CD4-positive, alpha-beta T cell treated with Interleukin-17A for 1 hour (primary cell): ENCODE measurements around the gene TPK1.
"Not testable (repeated sequence)": the region's sequence is repeated elsewhere in the genome, so short reads cannot be mapped to it uniquely, and the experiment has no call there.

ENCODE experiments used
- DNase-seq: peaks from one replicate; pipeline ENCODE4 v3.0.0-alpha.2; 2020

TPK1 gene

DNA sequence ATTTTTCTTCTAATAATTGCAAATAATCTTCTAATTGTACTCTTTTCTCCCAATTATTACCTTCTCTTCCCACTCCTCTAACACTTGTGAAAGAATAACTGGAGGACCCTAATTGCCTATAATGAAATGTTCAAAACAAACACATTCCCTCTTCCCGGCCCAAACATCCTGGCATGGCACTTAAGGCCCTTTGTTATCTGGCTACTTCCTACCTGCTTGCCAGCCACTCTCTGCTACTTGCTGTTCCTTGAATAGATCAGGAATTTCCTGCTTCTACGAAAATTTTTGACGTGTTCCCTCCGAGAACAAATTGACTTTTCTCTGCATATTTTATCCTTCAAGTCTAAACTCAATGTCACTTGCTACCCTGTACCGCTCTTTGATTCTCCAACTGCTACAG lies 376.2 kb downstream of the TPK1 start:
- no peak for DNase-seq

GRCh38 chr7:144455040-144455404 lies 380.8 kb downstream of the TPK1 start:
- no peak for DNase-seq

GRCh38 chr7:144454256-144455039 lies 381.4 kb downstream of the TPK1 start:
- DNase-seq: no peak

- no peak for DNase-seq
Observed at GRCh38 chr7:144452064-144452463, 383.8 kb downstream of the TPK1 start.

GRCh38 chr7:144445590-144445989 lies 390.3 kb downstream of the TPK1 start:
- no peak for DNase-seq

DNA sequence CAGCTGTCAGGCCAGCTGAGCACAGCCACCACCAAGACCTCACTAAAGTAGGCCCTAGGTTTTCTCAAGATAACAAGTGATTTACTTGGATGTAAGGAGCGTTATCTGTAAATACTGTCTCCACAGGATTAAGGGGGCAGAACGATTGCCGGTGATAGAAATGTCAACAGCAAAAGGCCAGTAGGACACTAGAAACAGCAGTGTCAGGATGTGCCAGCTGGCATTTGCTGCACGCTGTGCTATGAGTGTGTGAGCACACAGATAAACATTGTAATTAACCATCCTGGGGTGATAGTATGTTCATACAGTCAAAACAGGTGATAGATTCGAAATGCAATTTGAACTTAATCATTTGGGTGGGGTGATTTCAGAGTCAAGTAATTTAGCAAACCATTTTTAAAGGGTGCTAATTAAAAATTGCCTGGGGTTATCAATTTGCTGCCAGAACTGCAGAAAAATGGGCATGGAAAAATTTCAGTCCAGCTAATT lies 396.1 kb downstream of the TPK1 start:
- no peak for DNase-seq

- no peak for DNase-seq
Observed at GRCh38 chr7:144438759-144439158, 397.1 kb downstream of the TPK1 start.

GRCh38 chr7:144437370-144438191 lies 398.3 kb downstream of the TPK1 start:
- peak; percentile 47 for DNase-seq

DNA sequence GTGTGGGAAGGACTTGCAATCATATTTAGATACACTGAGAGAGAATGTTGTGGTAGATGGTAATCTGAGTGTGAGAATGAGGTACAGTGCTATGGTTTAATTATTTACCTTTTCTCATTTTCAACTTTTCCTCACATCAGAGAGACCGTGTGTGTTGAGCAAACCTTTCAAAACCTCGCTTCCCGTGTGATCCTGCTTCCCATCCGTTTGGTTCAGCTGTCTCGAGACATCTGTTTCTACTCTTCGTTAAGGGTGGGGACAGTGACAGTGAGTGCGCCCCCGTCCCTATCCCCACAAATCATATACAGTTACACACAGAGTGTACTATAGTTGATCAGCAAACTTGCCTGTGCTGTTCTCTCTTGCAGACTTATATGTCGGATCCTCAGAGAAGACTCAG lies 399.4 kb downstream of the TPK1 start:
- DNase-seq: no peak

- DNase-seq: no peak
Observed at GRCh38 chr7:144428431-144428830, 407.4 kb downstream of the TPK1 start.

- DNase-seq: not testable (repeated sequence)
Observed at GRCh38 chr7:144427539-144427938, 408.3 kb downstream of the TPK1 start.

GRCh38 chr7:144418931-144419330 lies 416.9 kb downstream of the TPK1 start:
- not testable (repeated sequence) for DNase-seq

- no peak for DNase-seq
Observed at GRCh38 chr7:144416341-144416740, 419.5 kb downstream of the TPK1 start.

DNA sequence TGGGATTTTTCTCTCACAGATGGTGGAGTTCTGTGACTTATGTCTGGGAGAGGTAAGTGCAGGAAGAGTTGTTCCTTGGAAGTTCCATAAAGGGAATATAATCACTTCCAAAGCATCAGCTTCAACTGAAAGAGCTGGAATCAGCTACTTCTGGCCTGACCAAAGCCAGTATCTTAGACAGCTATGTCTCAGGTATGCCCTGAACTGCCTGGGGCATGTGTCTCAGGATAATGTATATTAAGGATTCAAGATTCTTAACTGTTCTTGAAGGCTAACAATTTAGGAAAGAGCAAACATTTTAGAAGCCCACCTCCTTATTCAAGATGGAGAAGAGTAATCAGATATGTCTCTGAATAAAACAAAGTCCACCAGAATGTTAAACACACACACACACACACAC lies 420.0 kb downstream of the TPK1 start:
- DNase-seq: no peak

DNA sequence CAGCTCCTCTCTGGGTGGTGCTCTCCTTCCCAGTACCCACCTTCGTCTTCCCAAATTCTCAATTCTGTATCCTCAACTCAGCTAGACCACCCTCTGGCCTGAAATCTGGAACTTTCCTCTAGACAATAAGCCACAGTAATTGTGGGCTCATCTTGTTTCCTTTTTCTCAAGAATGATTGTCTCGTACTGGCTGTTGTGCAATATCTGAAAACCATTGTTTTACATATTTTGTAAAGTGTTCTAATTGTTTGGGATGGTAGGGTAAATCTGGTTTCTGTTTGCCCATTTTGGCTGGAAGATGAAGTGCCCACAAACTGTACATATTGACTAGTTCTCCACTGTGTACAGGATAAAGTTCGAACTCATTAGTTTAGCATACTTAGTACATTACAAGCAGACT lies 421.0 kb downstream of the TPK1 start:
- no peak for DNase-seq

GRCh38 chr7:144410441-144410840 lies 425.4 kb downstream of the TPK1 start:
- DNase-seq: no peak

DNA sequence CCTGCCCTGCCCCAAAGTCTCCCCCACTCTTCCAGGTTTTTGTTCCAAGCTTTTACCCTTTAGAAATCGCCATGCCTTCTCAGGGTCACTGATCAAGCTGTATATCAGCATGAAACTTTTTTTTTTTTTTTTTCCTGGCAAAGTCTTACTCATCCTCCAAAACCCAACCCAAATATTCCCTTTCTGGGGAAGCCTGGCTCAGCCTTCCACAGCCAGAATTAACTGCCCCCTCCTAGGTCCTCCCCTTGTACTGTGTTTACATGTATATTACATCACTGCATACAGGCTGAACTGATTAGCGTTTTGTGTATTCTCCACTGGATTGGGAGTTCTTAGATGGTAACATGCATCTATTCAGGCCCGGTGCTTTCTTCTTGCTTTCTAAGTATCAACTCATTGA lies 427.7 kb downstream of the TPK1 start:
- DNase-seq: no peak

DNA sequence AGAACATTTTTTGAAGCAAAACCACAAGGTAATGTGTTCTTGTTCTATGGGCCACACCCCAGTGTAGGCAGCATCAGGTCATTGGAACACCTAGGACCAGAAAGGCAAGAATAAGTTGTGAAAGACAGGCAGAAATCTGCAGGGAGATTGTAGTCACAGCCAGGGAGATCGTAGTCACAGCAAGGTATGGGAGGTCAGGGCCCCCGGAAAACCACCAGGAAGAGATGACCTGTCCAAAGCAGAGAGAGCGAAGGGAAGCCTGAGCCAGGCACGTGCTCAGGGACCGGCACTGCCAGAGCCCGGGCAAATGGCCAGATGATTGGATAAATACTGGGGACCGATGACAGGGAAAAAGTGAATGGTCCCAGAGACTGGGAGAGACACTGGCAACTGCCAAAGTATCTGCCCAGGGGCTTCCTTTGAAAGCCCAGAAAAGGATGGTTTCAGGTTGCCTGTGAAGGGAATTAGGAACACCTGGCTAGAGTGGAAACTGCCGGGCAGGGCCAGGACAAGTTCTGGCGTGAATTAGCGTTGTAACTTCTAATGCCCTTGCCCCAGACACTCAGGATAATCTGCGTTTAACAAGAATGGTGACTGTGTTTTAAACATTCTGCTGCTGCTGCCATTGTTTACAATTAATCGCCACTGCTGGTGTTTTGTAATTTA lies 428.5 kb downstream of the TPK1 start:
- no peak for DNase-seq

DNA sequence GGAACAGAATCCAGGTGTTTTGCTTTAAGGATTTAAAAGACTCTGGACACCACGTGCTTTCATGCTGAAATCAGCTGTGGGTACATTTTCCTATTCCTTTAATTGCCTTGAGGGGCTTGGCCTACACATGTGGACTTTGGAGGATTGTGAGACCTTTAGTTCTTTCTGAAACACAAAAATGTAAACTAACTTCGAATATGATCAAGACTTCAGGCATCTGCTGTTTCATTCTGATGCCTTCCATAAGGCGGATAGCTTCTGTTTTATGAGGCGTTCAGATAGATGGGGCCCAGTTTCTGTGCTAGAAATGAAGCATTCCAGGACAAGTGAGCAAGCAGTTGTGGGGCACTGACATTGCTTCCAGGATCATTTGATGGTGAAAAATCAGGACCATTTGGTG lies 430.9 kb downstream of the TPK1 start:
- no peak for DNase-seq

- no peak for DNase-seq
Observed at GRCh38 chr7:144403649-144404061, 432.2 kb downstream of the TPK1 start, which contains the start of gene NOBOX. Gene NOBOX, minus strand, starts transcription at chr7:144403693.

DNA sequence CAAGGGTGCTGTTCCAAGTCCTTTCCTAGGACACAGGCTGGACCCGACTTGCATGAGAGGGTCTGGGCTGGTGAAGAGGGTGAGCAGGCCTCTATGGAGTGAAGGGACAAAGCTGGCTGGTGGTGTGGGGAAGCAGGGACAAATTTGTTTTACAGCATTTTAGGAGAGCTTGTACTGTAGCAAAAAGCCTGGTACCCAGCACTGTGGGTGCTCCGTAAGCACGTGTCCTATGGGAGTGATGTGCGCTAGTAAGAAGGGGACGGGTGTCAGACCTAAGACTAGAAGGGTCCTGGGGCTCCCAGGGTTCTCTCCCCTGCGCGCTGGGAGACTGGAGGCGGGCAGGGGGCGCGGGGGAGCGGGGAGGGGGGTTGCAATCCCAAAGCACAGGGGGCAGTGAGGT lies 432.8 kb downstream of the TPK1 start:
- no peak for DNase-seq
